HepG2 (cell line): ENCODE measurements around the gene BBC3. TPM values are rescaled to one million over a fixed set of nuclear protein-coding genes. Genes with fewer than 3 reads are reported as not detected.

ENCODE experiments used
- GABPA ChIP-seq, 2 experiments: IDR thresholded peaks; 2 replicates each; pipeline ENCODE4 v1.6.1; 2011 to 2016; ENCODE audit warnings: low read depth in 2 of 2, low read length in 1 of 2, missing biosample characterization in 1 of 2, missing genetic modification characterization in 1 of 2
- MYPOP ChIP-seq: sonication (generic); formaldehyde crosslinking; IDR thresholded peaks from 2 replicates; pipeline ENCODE4 v1.8.1; 2023; ENCODE audit warnings: mild to moderate bottlenecking, moderate library complexity, missing genetic modification reagents
- NFYB ChIP-seq: sonication (generic); formaldehyde crosslinking; IDR thresholded peaks from 2 replicates; pipeline ENCODE4 v1.4.0; 2020; ENCODE audit warnings: missing genetic modification reagents
- POLR2AphosphoS5 ChIP-seq: IDR thresholded peaks from 2 replicates; pipeline ENCODE4 v1.6.1; 2012; ENCODE audit warnings: low read depth, low read length
- SIX1 ChIP-seq: sonication (generic); formaldehyde crosslinking; IDR thresholded peaks from 2 replicates; pipeline ENCODE4 v1.4.0; 2020; ENCODE audit warnings: missing genetic modification reagents, borderline replicate concordance
- ZHX2 ChIP-seq, 2 experiments: sonication (generic) in 1 of 2; formaldehyde crosslinking in 1 of 2; IDR thresholded peaks; 2 replicates each; pipeline versions ENCODE4 v1.6.1 to v1.9.0; 2014 to 2022; ENCODE audit warnings: antibody characterized with exemption in 1 of 2, borderline replicate concordance in 1 of 2, inconsistent platforms in 1 of 2, low read depth in 1 of 2, missing genetic modification reagents in 1 of 2
- ZNF3 ChIP-seq: IDR thresholded peaks from 2 replicates; pipeline ENCODE4 v1.7.0; 2017; ENCODE audit warnings: inconsistent platforms
- ZNF746 ChIP-seq: sonication (generic); formaldehyde crosslinking; IDR thresholded peaks from 2 replicates; pipeline ENCODE4 v1.8.0; 2022; ENCODE audit warnings: mild to moderate bottlenecking, missing genetic modification reagents
- ZNF749 ChIP-seq: sonication (generic); formaldehyde crosslinking; IDR thresholded peaks from 2 replicates; pipeline ENCODE4 v1.8.0; 2022; ENCODE audit warnings: mild to moderate bottlenecking, missing genetic modification reagents, moderate library complexity, borderline replicate concordance
- polyA plus RNA-seq, 8 experiments: library from polyadenylated mRNA; depleted of rRNA in 3 of 8; stranded (reverse) in 7 of 8; unstranded in 1 of 8; fragments of >200 nt; fragmentation: Illumina TruSeq in 4 of 8; extraction: Trizol in 4 of 8; gene quantifications; 2 replicates each; pipeline versions ENCODE4 v1.2.1 to v1.2.3, GENCODE V29; 2011 to 2016; ENCODE audit warnings: low read depth in 4 of 8, missing spikeins in 1 of 8, mixed read lengths in 1 of 8; ENCODE audit not compliant: insufficient read depth in 1 of 8
- total RNA-seq, 5 experiments: library from RNA; depleted of rRNA; stranded (reverse); fragments of >200 nt; fragmentation: Illumina TruSeq; extraction: Trizol; gene quantifications; 2 replicates each; pipeline ENCODE4 v1.2.3, GENCODE V29; 2016; ENCODE audit warnings: low read depth in 1 of 5
- TF ChIP-seq, protein P1 (sequence below): sonication (generic); formaldehyde crosslinking; IDR thresholded peaks from 2 replicates; pipeline ENCODE4 v1.4.0; 2020; ENCODE audit warnings: missing genetic modification reagents, borderline replicate concordance
- TF ChIP-seq, protein P2 (sequence below): sonication (generic); formaldehyde crosslinking; IDR thresholded peaks from 2 replicates; pipeline ENCODE4 v1.4.0; 2020; ENCODE audit warnings: low read depth, mild to moderate bottlenecking, missing genetic modification reagents

Gene BBC3
- total and polyA plus RNA-seq, 2 of the 13 experiments (the other 11 are each of a cell fraction or from before 2014, with no cell fraction given): 6.1 to 8.8 TPM

GRCh38 chr19:47226426-47227351 is 4.3 kb downstream of the BBC3 start (continued):
- no peak for TF ChIP-seq ZHX2 (IDR thresholded peaks at IDR 0.05; ENCODE audit: low read depth)
- TF ChIP-seq ZHX2 (CRISPR knock-in tag; IDR thresholded peaks at IDR 0.05; ENCODE audit: borderline replicate concordance): no peak
- TF ChIP-seq ZNF746 (CRISPR knock-in tag): peak; percentile 13; the same call in 1 of the 2 replicates
- TF ChIP-seq, protein P1, sequence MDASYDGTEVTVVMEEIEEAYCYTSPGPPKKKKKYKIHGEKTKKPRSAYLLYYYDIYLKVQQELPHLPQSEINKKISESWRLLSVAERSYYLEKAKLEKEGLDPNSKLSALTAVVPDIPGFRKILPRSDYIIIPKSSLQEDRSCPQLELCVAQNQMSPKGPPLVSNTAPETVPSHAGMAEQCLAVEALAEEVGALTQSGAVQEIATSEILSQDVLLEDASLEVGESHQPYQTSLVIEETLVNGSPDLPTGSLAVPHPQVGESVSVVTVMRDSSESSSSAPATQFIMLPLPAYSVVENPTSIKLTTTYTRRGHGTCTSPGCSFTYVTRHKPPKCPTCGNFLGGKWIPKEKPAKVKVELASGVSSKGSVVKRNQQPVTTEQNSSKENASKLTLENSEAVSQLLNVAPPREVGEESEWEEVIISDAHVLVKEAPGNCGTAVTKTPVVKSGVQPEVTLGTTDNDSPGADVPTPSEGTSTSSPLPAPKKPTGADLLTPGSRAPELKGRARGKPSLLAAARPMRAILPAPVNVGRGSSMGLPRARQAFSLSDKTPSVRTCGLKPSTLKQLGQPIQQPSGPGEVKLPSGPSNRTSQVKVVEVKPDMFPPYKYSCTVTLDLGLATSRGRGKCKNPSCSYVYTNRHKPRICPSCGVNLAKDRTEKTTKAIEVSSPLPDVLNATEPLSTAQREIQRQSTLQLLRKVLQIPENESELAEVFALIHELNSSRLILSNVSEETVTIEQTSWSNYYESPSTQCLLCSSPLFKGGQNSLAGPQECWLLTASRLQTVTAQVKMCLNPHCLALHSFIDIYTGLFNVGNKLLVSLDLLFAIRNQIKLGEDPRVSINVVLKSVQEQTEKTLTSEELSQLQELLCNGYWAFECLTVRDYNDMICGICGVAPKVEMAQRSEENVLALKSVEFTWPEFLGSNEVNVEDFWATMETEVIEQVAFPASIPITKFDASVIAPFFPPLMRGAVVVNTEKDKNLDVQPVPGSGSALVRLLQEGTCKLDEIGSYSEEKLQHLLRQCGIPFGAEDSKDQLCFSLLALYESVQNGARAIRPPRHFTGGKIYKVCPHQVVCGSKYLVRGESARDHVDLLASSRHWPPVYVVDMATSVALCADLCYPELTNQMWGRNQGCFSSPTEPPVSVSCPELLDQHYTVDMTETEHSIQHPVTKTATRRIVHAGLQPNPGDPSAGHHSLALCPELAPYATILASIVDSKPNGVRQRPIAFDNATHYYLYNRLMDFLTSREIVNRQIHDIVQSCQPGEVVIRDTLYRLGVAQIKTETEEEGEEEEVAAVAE: peak; percentile 33; the same call in 1 of the 2 replicates
- TF ChIP-seq, protein P2, sequence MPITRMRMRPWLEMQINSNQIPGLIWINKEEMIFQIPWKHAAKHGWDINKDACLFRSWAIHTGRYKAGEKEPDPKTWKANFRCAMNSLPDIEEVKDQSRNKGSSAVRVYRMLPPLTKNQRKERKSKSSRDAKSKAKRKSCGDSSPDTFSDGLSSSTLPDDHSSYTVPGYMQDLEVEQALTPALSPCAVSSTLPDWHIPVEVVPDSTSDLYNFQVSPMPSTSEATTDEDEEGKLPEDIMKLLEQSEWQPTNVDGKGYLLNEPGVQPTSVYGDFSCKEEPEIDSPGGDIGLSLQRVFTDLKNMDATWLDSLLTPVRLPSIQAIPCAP (CRISPR knock-in tag): no peak
- TF ChIP-seq POLR2AphosphoS5: peak; percentile 31; the same call in 1 of the 2 replicates
- TF ChIP-seq NFYB (CRISPR knock-in tag): peak; percentile 29; the same call in 1 of the 2 replicates
- peak; percentile 4; the same call in 1 of the 2 replicates for TF ChIP-seq SIX1 (CRISPR knock-in tag)
- TF ChIP-seq GABPA (IDR thresholded peaks at IDR 0.05; ENCODE audit: low read depth, low read length): peak; percentile 44
- peak; percentile 73 for TF ChIP-seq GABPA (CRISPR knock-in tag; IDR thresholded peaks at IDR 0.05; ENCODE audit: low read depth)
- 0 out of 2 replicates have a peak, but pooled peaks have one; percentile 12 for TF ChIP-seq MYPOP (CRISPR knock-in tag)
- no peak for TF ChIP-seq ZNF3 (CRISPR knock-in tag)
- TF ChIP-seq ZNF749 (CRISPR knock-in tag): no peak
